K562 (cell line): Measurements from ENCODE around the gene CNTN4. TPM values are rescaled to one million over a fixed set of nuclear protein-coding genes. Genes with fewer than 3 reads are reported as not detected.

Source experiments
- ATAC-seq: fragments of 200-7000 bp; cut with Tn5 transposase; 3 replicates; pipeline ENCODE4 v1.9.1; 2020; ENCODE audit warnings: moderate library complexity
- BruUV-seq: library from RNA; stranded (reverse); fragments of 400-500 nt; replicated peaks from 2 replicates; lab custom pipeline; 2021; lab: Mats Ljungman, UMichigan
- CTCF ChIA-PET: fragments of 300-600 bp; formaldehyde crosslinking; extraction: SDS; loops from one replicate; lab custom pipeline; 2021; ENCODE audit warnings: low intra/inter-chr PET ratio; lab: Yijun Ruan, JAX
- POLR2A ChIA-PET: fragments of 300-600, 350-650 bp; sonication (Branson Sonifier 250); formaldehyde crosslinking; extraction: SDS; loops from one replicate; lab custom pipeline; 2021; ENCODE audit warnings: antibody characterized with exemption, inconsistent platforms; lab: Yijun Ruan, JAX
- DNase-seq, 4 experiments: peaks; one replicate each; pipeline versions ENCODE4 v3.0.0 to v3.0.0-alpha.2; 2011 to 2018; ENCODE audit warnings: low spot score in 3 of 4, mixed read lengths in 3 of 4; ENCODE audit errors: extremely low read depth in 1 of 4
- FAIRE-seq: peaks from 2 replicates; lab custom pipeline; 2011; peaks lifted over from hg19 to GRCh38; lab: Jason Lieb, UNC
- H2AFZ ChIP-seq: 2 replicates; pipeline ENCODE4 v1.6.0; 2011; ENCODE audit warnings: low read depth, low read length, control low read depth, inconsistent platforms
- H3K27ac ChIP-seq: fragments of 200-600 bp; 3 replicates; pipeline ENCODE4 v1.8.0; 2011; ENCODE audit warnings: low read depth, mild to moderate bottlenecking, control low read depth, inconsistent platforms, low read length, moderate library complexity, mixed read lengths; ENCODE audit errors: extremely low read depth
- H3K27me3 ChIP-seq, 2 experiments: fragments of 300-600 bp in 1 of 2; 2 replicates in 1 of 2; 3 replicates in 1 of 2; pipeline versions ENCODE4 v1.6.0 to v1.8.0; 2011; ENCODE audit warnings: inconsistent platforms in 2 of 2, low read length in 2 of 2, mild to moderate bottlenecking in 1 of 2, mixed read lengths in 1 of 2, moderate library complexity in 1 of 2; ENCODE audit not compliant: control insufficient read depth in 2 of 2, insufficient read depth in 2 of 2
- H3K36me3 ChIP-seq: fragments of 300-600 bp; 3 replicates; pipeline ENCODE4 v1.8.0; 2011; ENCODE audit warnings: mild to moderate bottlenecking, low read length, inconsistent platforms; ENCODE audit not compliant: control insufficient read depth, insufficient read depth
- H3K4me1 ChIP-seq, 2 experiments: fragments of 200-600 bp in 1 of 2; replicated peaks in 1 of 2; 2 replicates in 1 of 2; 3 replicates in 1 of 2; pipeline versions ENCODE4 v1.5.1 to v1.8.0; 2011; ENCODE audit warnings: inconsistent platforms in 2 of 2, low read length in 2 of 2, mild to moderate bottlenecking in 1 of 2, mixed read lengths in 1 of 2, moderate library complexity in 1 of 2; ENCODE audit not compliant: control insufficient read depth in 2 of 2, insufficient read depth in 2 of 2
- H3K4me2 ChIP-seq: 2 replicates; pipeline ENCODE4 v1.6.1; 2011; ENCODE audit warnings: low read length, control low read depth, inconsistent platforms, mixed read lengths; ENCODE audit not compliant: insufficient read depth
- H3K4me3 ChIP-seq: fragments of 200-600 bp; sonication (generic), shearing (Covaris generic); 2 replicates; pipeline ENCODE4 v1.5.1; 2016; ENCODE audit warnings: control low read depth, inconsistent platforms
- H3K79me2 ChIP-seq: fragments of 200-600 bp; 3 replicates; pipeline ENCODE4 v1.8.0; 2011; ENCODE audit warnings: low read length, inconsistent platforms; ENCODE audit not compliant: control insufficient read depth, insufficient read depth
- H3K9ac ChIP-seq, 2 experiments: 2 replicates each; pipeline versions ENCODE4 v1.6.0 to v1.6.1; 2011; ENCODE audit warnings: low read depth in 2 of 2, low read length in 2 of 2, control low read depth in 1 of 2, inconsistent platforms in 1 of 2, mild to moderate bottlenecking in 1 of 2, mixed read lengths in 1 of 2; ENCODE audit not compliant: insufficient read depth in 1 of 2
- H3K9me1 ChIP-seq: one replicate; pipeline ENCODE4 v1.6.0; 2011; ENCODE audit warnings: inconsistent platforms, mild to moderate bottlenecking, low read length, moderate library complexity; ENCODE audit not compliant: control insufficient read depth, insufficient read depth
- H3K9me3 ChIP-seq: replicated peaks from 2 replicates; pipeline ENCODE4 v1.5.1; 2011; ENCODE audit warnings: low read depth, low read length, inconsistent platforms; ENCODE audit not compliant: control insufficient read depth, insufficient read depth
- H4K20me1 ChIP-seq: replicated peaks from 2 replicates; pipeline ENCODE4 v1.6.1; 2011; ENCODE audit warnings: low read length, inconsistent platforms, mixed read lengths; ENCODE audit not compliant: control insufficient read depth, insufficient read depth
- CBFB ChIP-seq: sonication (generic); formaldehyde crosslinking; IDR thresholded peaks from 2 replicates; pipeline ENCODE4 v1.4.0; 2020; ENCODE audit warnings: mild to moderate bottlenecking, missing genetic modification reagents
- GMEB1 ChIP-seq: fragments of 250-450 bp; sonication (Bioruptor Pico); IDR thresholded peaks from 2 replicates; pipeline ENCODE4 v1.4.0; 2020; ENCODE audit warnings: mild to moderate bottlenecking
- GTF2B ChIP-seq: IDR thresholded peaks from 2 replicates; pipeline ENCODE4 v1.6.1; 2011; ENCODE audit not compliant: insufficient read length; ENCODE audit errors: extremely low read depth
- PHF8 ChIP-seq: fragments of 200-600 bp; sonication (generic); IDR thresholded peaks from 2 replicates; pipeline ENCODE4 v1.6.1; 2012; ENCODE audit warnings: mixed run types, mild to moderate bottlenecking, inconsistent platforms, low read length, moderate library complexity, borderline replicate concordance
- ZBTB11 ChIP-seq, 3 experiments: fragments of 200-800 bp in 1 of 3; fragments of 250-450 bp in 1 of 3; fragments of 450-650 bp in 1 of 3; sonication (Bioruptor Pico) in 1 of 3; sonication (Bioruptor generic) in 1 of 3; formaldehyde crosslinking in 1 of 3; IDR thresholded peaks; 2 replicates each; pipeline versions ENCODE4 v1.6.1 to v1.8.0; 2016 to 2022; ENCODE audit warnings: mild to moderate bottlenecking in 2 of 3, missing genetic modification characterization in 2 of 3, missing compliant biosample characterization in 1 of 3, moderate library complexity in 1 of 3
- ZNF212 ChIP-seq: fragments of 450-650 bp; formaldehyde crosslinking; IDR thresholded peaks from 2 replicates; pipeline ENCODE4 v1.4.0; 2020; ENCODE audit warnings: mild to moderate bottlenecking
- ZNF511 ChIP-seq: sonication (generic); formaldehyde crosslinking; IDR thresholded peaks from 2 replicates; pipeline ENCODE4 v1.8.0; 2022; ENCODE audit warnings: mild to moderate bottlenecking, missing genetic modification reagents
- ZNF609 ChIP-seq: sonication (generic); formaldehyde crosslinking; IDR thresholded peaks from 2 replicates; pipeline ENCODE4 v1.8.1; 2023; ENCODE audit warnings: missing genetic modification reagents, mild to moderate bottlenecking, borderline replicate concordance
- WGBS: fragments of 100-300 bp; shearing (Covaris generic); methylation state at CpG from one replicate; pipeline ENCODE4 v1.1.6; 2016; ENCODE audit warnings: low coverage, mixed read lengths; ENCODE audit not compliant: insufficient coverage; ENCODE audit errors: missing lambda C conversion rate; 5-methylcytosine and 5-hydroxymethylcytosine counted together
- in situ Hi-C: fragments of 300-500 bp; cut with MboI; formaldehyde crosslinking; loops from 4 replicates; pipeline ENCODE4 v1.15.0; 2018; ENCODE audit warnings: inconsistent platforms, mixed read lengths
- intact Hi-C: fragments of 100-400 bp; cut with micrococcal nuclease; formaldehyde crosslinking; loops from 2 replicates; pipeline ENCODE4 v1.14.2; 2022
- polyA plus RNA-seq, 8 experiments: library from polyadenylated mRNA; depleted of rRNA in 4 of 8; stranded (reverse) in 5 of 8; unstranded in 3 of 8; fragments of >200 nt; fragmentation: Nextera tagmentation in 2 of 8; fragmentation: Illumina TruSeq in 1 of 8; extraction: Ambion mirVana in 2 of 8; extraction: Trizol in 1 of 8; gene quantifications; 2 replicates each; pipeline versions ENCODE4 v1.2.1 to v1.2.3, GENCODE V29; 2011 to 2014; ENCODE audit warnings: inconsistent platforms in 1 of 8, missing spikeins in 1 of 8
- total RNA-seq, 7 experiments: library from RNA; depleted of rRNA in 6 of 7; stranded (reverse); fragments of >200 nt in 6 of 7; fragmentation: Illumina TruSeq in 2 of 7; extraction: Trizol in 2 of 7; gene quantifications; 2 replicates each; pipeline versions ENCODE4 v1.2.1 to v1.2.3, GENCODE V29; 2011 to 2021; ENCODE audit warnings: low replicate concordance in 1 of 7

Gene CNTN4
- total and polyA plus RNA-seq, 9 of the 15 experiments (the other 6 are each of a cell fraction or from before 2014, with no cell fraction given), result not detected

GRCh38 chr3:2727610-2728318 is 629.1 kb downstream of the CNTN4 start:
- no peaks in the 10 kb centered on the region for H3K4me1 ChIP-seq
- BruUV-seq, result no TSS peak

More at GRCh38 chr3:2727610-2728318, 629.1 kb downstream of the CNTN4 start:
- no peak for DNase-seq
- ChIA-PET POLR2A (interaction anchor here (0.6 kb wide), 1 partner anchor 48 kb away, joined by 3 read pairs; no protein-coding TSS in a partner anchor), CTCF (no interaction called here)
- in situ Hi-C loops, result no loop called here
- H3K4me2 ChIP-seq, result no peak overlapping the region
- FAIRE-seq, result no peak
- TF ChIP-seq ZNF511 (CRISPR knock-in tag) (no peak), ZBTB11 (CRISPR knock-in tag; IDR thresholded peaks at IDR 0.05) (no peak), ZNF609 (CRISPR knock-in tag) (no peak), GMEB1 (CRISPR knock-in tag) (no peak), CBFB (no peak), PHF8 (no peak), GTF2B (no peak), ZNF212 (no peak)
- TF ChIP-seq, all 486 proteins: peak for 0
- 2% methylated on average over 8 of the region's 8 CpGs for WGBS
- Histone ChIP-seq H3K36me3 (no peaks in the 10 kb centered on the region), H2AFZ (no peak overlapping the region), H3K9me3 (peaks cover 2% of the 10 kb centered on the region; the same call in 1 of the 2 replicates), H3K9ac (no peak overlapping the region), H4K20me1 (no peaks in the 10 kb centered on the region), H3K9me1 (no peaks in the 10 kb centered on the region), H3K79me2 (no peaks in the 10 kb centered on the region), H3K27me3 (no peaks in the 10 kb centered on the region), H3K4me3 (no peak overlapping the region), H3K27ac (no peak overlapping the region)
- no peak for ATAC-seq
- intact Hi-C loops, result no loop called here
